RWPE1 (cell line): ENCODE data around the gene ITGA2B.
"Not testable (repeated sequence)": the region's sequence is repeated elsewhere in the genome, so short reads cannot be mapped to it uniquely, and the experiment has no call there.

Experiments
- CTCF ChIA-PET: fragments of 350-600 bp; sonication (Branson Sonifier 250); formaldehyde crosslinking; extraction: SDS; loops from one replicate; lab custom pipeline; 2021; lab: Yijun Ruan, JAX
- POLR2A ChIA-PET: fragments of 400-600 bp; formaldehyde crosslinking; extraction: SDS; loops from one replicate; lab custom pipeline; 2020; ENCODE audit warnings: antibody characterized with exemption; ENCODE audit not compliant: low non-redundant PET; lab: Yijun Ruan, JAX
- DNase-seq: peaks from one replicate; pipeline ENCODE4 v3.0.0; 2012; ENCODE audit warnings: low spot score
- H3K27ac ChIP-seq: fragments of 450-650 bp; 2 replicates; pipeline ENCODE4 v1.5.1; 2017
- TF ChIP-seq, protein P1 (sequence below): fragments of 450-650 bp; conservative IDR thresholded peaks from 2 replicates; pipeline ENCODE4 v1.5.1; 2017; ENCODE audit warnings: low read depth, mild to moderate bottlenecking

The ITGA2B gene

DNA sequence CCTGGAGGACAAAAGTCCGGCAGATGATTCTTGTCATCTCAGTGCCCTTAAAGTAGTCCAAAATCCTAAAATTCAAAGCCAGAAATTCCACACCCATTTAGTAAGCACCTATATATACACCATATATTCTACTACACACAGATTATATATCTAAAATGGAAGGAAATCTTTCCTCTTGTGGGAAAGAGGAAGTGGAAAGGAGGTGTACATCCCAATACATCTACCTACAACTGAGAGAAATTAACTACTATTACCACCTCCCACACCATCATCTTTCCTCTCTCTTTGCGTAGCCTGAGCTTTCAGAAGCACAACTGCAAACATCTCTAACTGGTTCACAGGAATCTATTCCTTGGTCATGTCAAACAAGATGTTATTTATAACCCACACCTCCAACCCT is 5.4 kb upstream of the ITGA2B start:
- TF ChIP-seq, protein P1, sequence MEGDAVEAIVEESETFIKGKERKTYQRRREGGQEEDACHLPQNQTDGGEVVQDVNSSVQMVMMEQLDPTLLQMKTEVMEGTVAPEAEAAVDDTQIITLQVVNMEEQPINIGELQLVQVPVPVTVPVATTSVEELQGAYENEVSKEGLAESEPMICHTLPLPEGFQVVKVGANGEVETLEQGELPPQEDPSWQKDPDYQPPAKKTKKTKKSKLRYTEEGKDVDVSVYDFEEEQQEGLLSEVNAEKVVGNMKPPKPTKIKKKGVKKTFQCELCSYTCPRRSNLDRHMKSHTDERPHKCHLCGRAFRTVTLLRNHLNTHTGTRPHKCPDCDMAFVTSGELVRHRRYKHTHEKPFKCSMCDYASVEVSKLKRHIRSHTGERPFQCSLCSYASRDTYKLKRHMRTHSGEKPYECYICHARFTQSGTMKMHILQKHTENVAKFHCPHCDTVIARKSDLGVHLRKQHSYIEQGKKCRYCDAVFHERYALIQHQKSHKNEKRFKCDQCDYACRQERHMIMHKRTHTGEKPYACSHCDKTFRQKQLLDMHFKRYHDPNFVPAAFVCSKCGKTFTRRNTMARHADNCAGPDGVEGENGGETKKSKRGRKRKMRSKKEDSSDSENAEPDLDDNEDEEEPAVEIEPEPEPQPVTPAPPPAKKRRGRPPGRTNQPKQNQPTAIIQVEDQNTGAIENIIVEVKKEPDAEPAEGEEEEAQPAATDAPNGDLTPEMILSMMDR: no peak
- CTCF ChIA-PET: interaction anchor here (0.6 kb wide), 1 partner anchor 79 kb away, joined by 4 read pairs; no protein-coding TSS in a partner anchor
- POLR2A ChIA-PET: no interaction called here
- no peak for DNase-seq
- H3K27ac ChIP-seq: no peak overlapping the region

DNA sequence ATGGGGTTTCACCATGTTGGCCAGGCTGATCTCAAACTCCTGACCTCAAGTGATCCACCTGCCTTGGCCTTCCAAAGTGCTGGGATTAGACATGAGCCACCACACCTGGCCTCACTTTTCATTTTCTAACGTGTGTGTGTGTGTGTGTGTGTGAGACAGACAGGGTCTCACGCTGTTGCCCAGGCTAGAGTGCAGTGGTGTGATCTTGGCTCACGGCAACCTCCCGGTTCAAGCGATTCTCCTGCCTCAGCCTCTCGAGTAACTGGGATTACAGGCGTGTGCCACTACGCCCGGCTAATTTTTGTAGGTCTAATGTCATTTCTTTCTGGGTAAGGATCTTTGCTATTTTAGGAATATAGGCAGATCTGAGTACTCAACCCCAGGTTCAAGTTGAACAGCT is 4.7 kb upstream of the ITGA2B start:
- CTCF ChIA-PET: interaction anchor here (0.7 kb wide), 2 partner anchors 143 to 1966 kb away, joined by 3 to 4 read pairs; no protein-coding TSS in a partner anchor
- DNase-seq, H3K27ac ChIP-seq: not testable (repeated sequence)
- POLR2A ChIA-PET: interaction anchor here (0.7 kb wide), 1 partner anchor 314 kb away, joined by 3 read pairs; the partner anchor contains the start of gene DBF4B

- DNase-seq: no peak
- TF ChIP-seq, protein P1: no peak
- CTCF ChIA-PET: interaction anchor here (1.1 kb wide), 1 partner anchor 27 kb away, joined by 3 read pairs; the partner anchor contains the start of gene FAM171A2
- no peak overlapping the region for H3K27ac ChIP-seq
- POLR2A ChIA-PET: interaction anchor here (0.6 kb wide), 1 partner anchor 14 kb away, joined by 3 read pairs; no protein-coding TSS in a partner anchor
These were observed 911 bp upstream of the ITGA2B start for GRCh38 chr17:44390250-44390870.

GRCh38 chr17:44389723-44390202 is 314 bp upstream of the ITGA2B start:
- H3K27ac ChIP-seq: no peak overlapping the region
- ChIA-PET CTCF (interaction anchor here (1.1 kb wide), 1 partner anchor 26 kb away, joined by 3 read pairs; the partner anchor contains the start of gene FAM171A2), POLR2A (interaction anchor here (0.6 kb wide), 1 partner anchor 14 kb away, joined by 3 read pairs; no protein-coding TSS in a partner anchor)
- TF ChIP-seq, protein P1: no peak
- DNase-seq: no peak

DNA sequence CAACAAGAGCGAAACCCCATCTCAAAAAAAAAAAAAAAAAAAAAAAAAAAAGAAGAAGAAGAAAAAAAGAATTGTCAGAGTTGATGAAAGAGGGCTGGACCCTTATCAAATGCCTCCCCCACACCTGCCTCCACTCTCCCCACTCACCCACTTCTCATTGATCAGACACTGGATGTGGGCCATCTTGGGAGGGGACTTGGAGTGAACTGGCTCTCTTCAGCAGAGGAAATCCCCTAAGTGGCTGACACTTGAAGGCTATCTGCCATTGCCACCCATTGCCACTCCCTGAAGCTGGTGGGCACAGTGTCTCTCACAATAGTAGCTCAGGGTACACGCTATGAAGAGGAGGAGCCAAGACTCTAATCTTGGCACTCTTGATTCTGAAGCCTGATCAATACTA is 1.6 kb downstream of the ITGA2B start:
- H3K27ac ChIP-seq: no peak overlapping the region
- CTCF ChIA-PET: no interaction called here
- TF ChIP-seq, protein P1: no peak
- no peak for DNase-seq
- POLR2A ChIA-PET: no interaction called here

GRCh38 chr17:44386182-44386525 is 3.3 kb downstream of the ITGA2B start:
- ChIA-PET CTCF (interaction anchor here (0.6 kb wide), 1 partner anchor 507 kb away, joined by 5 read pairs; no protein-coding TSS in a partner anchor), POLR2A (no interaction called here)
- no peak for DNase-seq
- TF ChIP-seq, protein P1: no peak
- no peak overlapping the region for H3K27ac ChIP-seq
